HCT116 (cell line): ENCODE results near the gene LIPT1. TPM values are rescaled to one million over a fixed set of nuclear protein-coding genes. Genes with fewer than 3 reads are reported as not detected.

Source experiments
- ATAC-seq: fragments of 200-7000 bp; cut with Tn5 transposase; 2 replicates; pipeline ENCODE4 v1.9.1; 2020; ENCODE audit warnings: mild to moderate bottlenecking, moderate library complexity
- BruUV-seq: library from RNA; stranded (reverse); fragments of 400-500 nt; replicated peaks from 2 replicates; lab custom pipeline; 2021; lab: Mats Ljungman, UMichigan
- CTCF ChIA-PET: fragments of 300-600 bp; sonication (Branson Sonifier 250); formaldehyde crosslinking; loops from one replicate; lab custom pipeline; 2021; ENCODE audit warnings: antibody characterized with exemption; lab: Charles Lee
- POLR2A ChIA-PET: fragments of 300-600, 350-600 bp; sonication (Branson Sonifier 250); formaldehyde crosslinking; loops from one replicate; lab custom pipeline; 2021; ENCODE audit warnings: antibody characterized with exemption; lab: Charles Lee
- RAD21 ChIA-PET, 2 experiments: fragments of 300-600 bp; sonication (Branson Sonifier 250); formaldehyde crosslinking; loops; one replicate each; lab custom pipeline; 2023; ENCODE audit warnings: low total read pairs in 2 of 2; ENCODE audit not compliant: uncharacterized antibody in 2 of 2, unreplicated experiment in 2 of 2, low non-redundant PET in 1 of 2; lab: Charles Lee
- DNase-seq: peaks from one replicate; pipeline ENCODE4 v3.0.0-alpha.2; 2010; ENCODE audit warnings: low read depth, low spot score
- H2AFZ ChIP-seq: fragments of 200-600 bp; shearing (Covaris generic), sonication (generic); 2 replicates; pipeline ENCODE4 v1.6.1; 2017; ENCODE audit warnings: low read depth, mixed run types, mixed read lengths, antibody characterized with exemption, low read length; ENCODE audit not compliant: poor library complexity, severe bottlenecking
- H3K27ac ChIP-seq: 2 replicates; pipeline ENCODE4 v1.5.1; 2012; ENCODE audit warnings: low read depth, low read length
- H3K27me3 ChIP-seq: fragments of 200-600 bp; sonication (generic); 2 replicates; pipeline ENCODE4 v1.6.1; 2016; ENCODE audit warnings: mixed run types, low read length, mixed read lengths; ENCODE audit not compliant: insufficient read depth
- H3K36me3 ChIP-seq, 2 experiments: fragments of 200-500 bp in 1 of 2; fragments of 200-600 bp in 1 of 2; sonication (Bioruptor generic) in 1 of 2; sonication (generic) in 1 of 2; 2 replicates each; pipeline versions ENCODE4 v1.5.1 to v1.6.1; 2014 to 2016; ENCODE audit warnings: low read length in 2 of 2, inconsistent platforms in 1 of 2, mixed read lengths in 1 of 2, mixed run types in 1 of 2; ENCODE audit not compliant: insufficient read depth in 2 of 2, control insufficient read depth in 1 of 2
- H3K4me1 ChIP-seq, 2 experiments: fragments of 200-600 bp in 1 of 2; sonication (generic) in 1 of 2; 2 replicates each; pipeline versions ENCODE4 v1.5.1 to v1.6.1; 2012 to 2017; ENCODE audit warnings: low read length in 2 of 2, inconsistent platforms in 1 of 2, mild to moderate bottlenecking in 1 of 2, mixed read lengths in 1 of 2, mixed run types in 1 of 2, moderate library complexity in 1 of 2; ENCODE audit not compliant: insufficient read depth in 2 of 2, control insufficient read depth in 1 of 2
- H3K4me2 ChIP-seq: fragments of 200-600 bp; sonication (generic); 2 replicates; pipeline ENCODE4 v1.6.1; 2017; ENCODE audit warnings: mixed run types, low read length, mixed read lengths
- H3K4me3 ChIP-seq, 2 experiments: fragments of 200-600 bp in 1 of 2; sonication (generic) in 1 of 2; replicated peaks in 1 of 2; 2 replicates each; pipeline ENCODE4 v1.5.1; 2011 to 2016; ENCODE audit warnings: low read length in 2 of 2, control low read depth in 1 of 2, low read depth in 1 of 2, mild to moderate bottlenecking in 1 of 2, mixed read lengths in 1 of 2, mixed run types in 1 of 2
- H3K79me2 ChIP-seq: fragments of 200-600 bp; sonication (generic); 2 replicates; pipeline ENCODE4 v1.6.1; 2017; ENCODE audit warnings: mild to moderate bottlenecking, mixed run types, low read length, moderate library complexity, mixed read lengths; ENCODE audit not compliant: insufficient read depth
- H3K9ac ChIP-seq: fragments of 200-600 bp; sonication (generic); 2 replicates; pipeline ENCODE4 v1.6.1; 2016; ENCODE audit warnings: low read length, mixed read lengths
- H3K9me2 ChIP-seq: fragments of 200-600 bp; sonication (generic), shearing (Covaris generic); 2 replicates; pipeline ENCODE4 v1.6.1; 2017; ENCODE audit warnings: mixed run types, mild to moderate bottlenecking, moderate library complexity; ENCODE audit not compliant: insufficient read depth
- H3K9me3 ChIP-seq, 2 experiments: fragments of 200-500 bp in 1 of 2; fragments of 200-600 bp in 1 of 2; sonication (Bioruptor generic) in 1 of 2; sonication (generic) in 1 of 2; 2 replicates each; pipeline ENCODE4 v1.6.1; 2014 to 2017; ENCODE audit warnings: low read length in 2 of 2, mixed read lengths in 2 of 2, inconsistent platforms in 1 of 2, low read depth in 1 of 2, mild to moderate bottlenecking in 1 of 2, mixed run types in 1 of 2, moderate library complexity in 1 of 2; ENCODE audit not compliant: control insufficient read depth in 1 of 2, insufficient read depth in 1 of 2
- H4K20me1 ChIP-seq: fragments of 200-600 bp; sonication (generic), shearing (Covaris generic); 2 replicates; pipeline ENCODE4 v1.6.1; 2017; ENCODE audit warnings: mixed run types, mild to moderate bottlenecking, moderate library complexity; ENCODE audit not compliant: insufficient read depth
- ATF3 ChIP-seq: IDR thresholded peaks from 2 replicates; pipeline ENCODE4 v1.6.1; 2012
- CEBPB ChIP-seq: IDR thresholded peaks from 2 replicates; pipeline ENCODE4 v1.6.1; 2012; ENCODE audit warnings: low read depth
- CTCF ChIP-seq, 3 experiments: fragments of 200-600 bp in 1 of 3; sonication (generic) in 1 of 3; IDR thresholded peaks in 2 of 3; conservative IDR thresholded peaks in 1 of 3; 2 replicates each; pipeline ENCODE4 v1.5.1; 2012 to 2017; ENCODE audit warnings: low read depth in 2 of 3, low read length in 2 of 3, antibody characterized with exemption in 1 of 3, borderline replicate concordance in 1 of 3, control low read depth in 1 of 3, mild to moderate bottlenecking in 1 of 3, mixed read lengths in 1 of 3, mixed run types in 1 of 3, moderate library complexity in 1 of 3; ENCODE audit not compliant: insufficient read depth in 1 of 3
- EGR1 ChIP-seq: IDR thresholded peaks from 2 replicates; pipeline ENCODE4 v1.6.1; 2012; ENCODE audit warnings: low read depth
- JUND ChIP-seq: IDR thresholded peaks from 2 replicates; pipeline ENCODE4 v1.6.1; 2012
- MAX ChIP-seq: IDR thresholded peaks from 2 replicates; pipeline ENCODE4 v1.6.1; 2012
- POLR2A ChIP-seq: IDR thresholded peaks from 2 replicates; pipeline ENCODE4 v1.7.0; 2011; ENCODE audit warnings: borderline replicate concordance; ENCODE audit not compliant: insufficient read depth, insufficient read length; ENCODE audit errors: extremely low read depth
- POLR2AphosphoS5 ChIP-seq: IDR thresholded peaks from 2 replicates; pipeline ENCODE4 v1.6.1; 2011; ENCODE audit warnings: mild to moderate bottlenecking, low read depth, low read length, moderate library complexity
- RAD21 ChIP-seq: IDR thresholded peaks from 2 replicates; pipeline ENCODE4 v1.6.1; 2012; ENCODE audit warnings: low read depth, mild to moderate bottlenecking
- REST ChIP-seq: IDR thresholded peaks from 2 replicates; pipeline ENCODE4 v1.6.1; 2012; ENCODE audit warnings: low read depth
- SIN3A ChIP-seq: IDR thresholded peaks from 2 replicates; pipeline ENCODE4 v1.6.1; 2012; ENCODE audit warnings: low read depth
- SP1 ChIP-seq: IDR thresholded peaks from 2 replicates; pipeline ENCODE4 v1.6.1; 2012; ENCODE audit warnings: low read depth
- TCF7L2 ChIP-seq: IDR thresholded peaks from 2 replicates; pipeline ENCODE4 v1.7.0; 2011; ENCODE audit warnings: borderline replicate concordance, inconsistent platforms; ENCODE audit not compliant: insufficient read depth, insufficient read length; ENCODE audit errors: extremely low read depth
- YY1 ChIP-seq: IDR thresholded peaks from 2 replicates; pipeline ENCODE4 v1.6.1; 2011; ENCODE audit warnings: low read length, low read depth, moderate library complexity, mild to moderate bottlenecking; ENCODE audit not compliant: insufficient replicate concordance; ENCODE audit errors: extremely low read depth
- ZBTB33 ChIP-seq: IDR thresholded peaks from 2 replicates; pipeline ENCODE4 v1.6.1; 2011; ENCODE audit warnings: mild to moderate bottlenecking, low read length, moderate library complexity; ENCODE audit not compliant: insufficient replicate concordance; ENCODE audit errors: extremely low read depth
- ZFX ChIP-seq: fragments of 450-650 bp; IDR thresholded peaks from 2 replicates; pipeline ENCODE4 v1.6.1; 2017
- ZNF274 ChIP-seq: fragments of 200-500 bp; sonication (Bioruptor generic); IDR thresholded peaks from 2 replicates; pipeline ENCODE4 v1.6.1; 2014; ENCODE audit warnings: mild to moderate bottlenecking, low read depth, low read length, inconsistent platforms
- intact Hi-C: fragments of 100-400 bp; cut with micrococcal nuclease; formaldehyde crosslinking; loops from 2 replicates; pipeline ENCODE4 v1.10.0; 2022
- total RNA-seq: library from RNA; stranded (reverse); gene quantifications from one replicate; pipeline ENCODE4 v1.2.1, GENCODE V29; 2021; ENCODE audit not compliant: unreplicated experiment

Gene LIPT1
- total RNA-seq, 1 experiment from 2014 or later, result 8.5 TPM

GRCh38 chr2:99187011-99187410, 32.2 kb downstream of the LIPT1 start (continued):
- TF ChIP-seq YY1 (no peak), POLR2AphosphoS5 (no peak), SIN3A (no peak)

- Histone ChIP-seq H3K9me3 (no peaks in the 10 kb centered on the region), H3K27ac (no peak overlapping the region)
- CTCF ChIA-PET, result no interaction called here
- POLR2A ChIA-PET, result no interaction called here
- TF ChIP-seq CTCF (IDR thresholded peaks at IDR 0.05 in 2 of 3, conservative IDR thresholded peaks at IDR 0.05 in 1 of 3; ENCODE audit: borderline replicate concordance in 1 of 3, insufficient read depth in 1 of 3, low read depth in 2 of 3, low read length in 2 of 3), result no peak
- TF ChIP-seq ATF3, result no peak
- no peak for TF ChIP-seq EGR1
- no peak for TF ChIP-seq REST
- TF ChIP-seq ZFX, result no peak
- no peak for TF ChIP-seq ZBTB33
- TF ChIP-seq MAX, result no peak
- TF ChIP-seq ZNF274, result no peak
- TF ChIP-seq TCF7L2, result no peak
- TF ChIP-seq CEBPB, result no peak
- TF ChIP-seq SP1, result no peak
- TF ChIP-seq YY1, result no peak
- no peak for TF ChIP-seq JUND
- no peak for TF ChIP-seq POLR2A
- no peak for TF ChIP-seq RAD21
- TF ChIP-seq POLR2AphosphoS5, result no peak
- TF ChIP-seq, all 23 proteins: peak for 0
- RAD21 ChIA-PET, result no interaction called here
- ATAC-seq (no peak), DNase-seq (no peak)
- H3K27me3 ChIP-seq, result no peaks in the 10 kb centered on the region
- H3K4me2 ChIP-seq, result no peak overlapping the region
- no TSS peak for BruUV-seq
- no peaks in the 10 kb centered on the region for H3K9me2 ChIP-seq
- H3K79me2 ChIP-seq, result peaks cover 76% of the 10 kb centered on the region
- no peak overlapping the region for H3K9ac ChIP-seq
- no peaks in the 10 kb centered on the region for H3K4me1 ChIP-seq
- peaks cover 15 to 19% of the 10 kb centered on the region in 2 experiments; a peak in 3 of 4 replicates for H3K36me3 ChIP-seq
- H2AFZ ChIP-seq, result no peak overlapping the region
- H4K20me1 ChIP-seq, result peaks cover 5% of the 10 kb centered on the region; the same call in 1 of the 2 replicates
- intact Hi-C loops, result no loop called here
- H3K4me3 ChIP-seq, result no peak overlapping the region
These were observed 33.6 kb downstream of the LIPT1 start for GRCh38 chr2:99188357-99188756.
